ENCODE measurements around the gene TUBB4A.

- TF ChIP-seq POLR2A (IDR thresholded peaks at IDR 0.05) (no peak), CTCF (IDR thresholded peaks at IDR 0.05 in 4 of 5, conservative IDR thresholded peaks at IDR 0.05 in 1 of 5) (no peak)
Observed at GRCh38 chr19:6489278-6490061, 12.6 kb downstream of the TUBB4A start.

Data from gastrocnemius medialis (tissue), 4 donors.